Measurements from ENCODE around the gene CNOT10.

The CNOT10 gene

DNA sequence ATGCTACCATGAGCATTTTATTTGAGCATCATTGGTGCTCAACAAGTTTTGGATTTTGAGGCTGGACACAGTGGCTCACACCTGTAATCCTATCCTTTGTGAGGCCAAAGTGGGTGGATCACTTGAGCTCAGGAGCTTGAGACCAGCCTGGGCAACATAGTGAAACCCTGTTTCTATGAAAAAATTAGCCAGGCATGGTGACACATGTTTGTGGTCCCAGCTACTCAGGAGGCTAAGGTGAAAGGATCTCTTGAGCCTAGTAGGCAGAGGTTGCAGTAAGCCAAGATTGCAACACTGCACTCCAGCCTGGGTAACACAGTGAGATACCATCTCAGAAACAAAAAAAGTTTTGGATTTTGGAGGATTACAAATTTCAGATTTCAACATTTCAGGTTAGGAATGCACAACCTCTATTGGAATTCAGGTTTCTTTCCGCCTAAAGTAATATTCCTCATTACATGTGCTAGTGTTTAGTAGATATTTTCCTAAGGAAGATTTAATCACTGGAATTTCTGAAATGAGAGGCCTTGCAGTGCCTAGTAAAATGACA, 27.6 kb downstream of the CNOT10 start:
- H3K36me3 ChIP-seq (ENCODE audit: control insufficient read depth in 1 of 2, insufficient read depth in 2 of 2, low read depth in 1 of 2, low read length in 2 of 2): peaks cover 4 to 66% of the 10 kb centered on the region in 2 experiments
- H3K9me3 ChIP-seq (ENCODE audit: control insufficient read depth, low read length): no peaks in the 10 kb centered on the region
- H3K9ac ChIP-seq (ENCODE audit: low read length): no peak overlapping the region
- H2BK120ac ChIP-seq (ENCODE audit: low read depth, low read length): no peak overlapping the region
- H2AK5ac ChIP-seq (ENCODE audit: low read length, severe bottlenecking): no peak overlapping the region
- no CpG with 5 or more reads among the region's 1 CpG for WGBS
- H3K4ac ChIP-seq (ENCODE audit: low read depth in 1 of 2, low read length in 2 of 2): no peak overlapping the region
- H3K4me2 ChIP-seq (ENCODE audit: low read length, poor library complexity, severe bottlenecking): no peak overlapping the region
- H3K4me3 ChIP-seq (ENCODE audit: insufficient read depth in 1 of 2, low read depth in 1 of 2, low read length in 2 of 2): no peak overlapping the region
- peaks cover 16% of the 10 kb centered on the region for H3K79me1 ChIP-seq (replicated peaks; ENCODE audit: low read length, poor library complexity, severe bottlenecking)
- no peak overlapping the region for H2AFZ ChIP-seq (ENCODE audit: low read depth, low read length)
- no peaks in the 10 kb centered on the region for H3K27me3 ChIP-seq (ENCODE audit: control insufficient read depth in 1 of 2, insufficient read depth in 1 of 2, low read length in 2 of 2)
- H2BK12ac ChIP-seq (ENCODE audit: low read length in 2 of 2): no peak overlapping the region
- H3K27ac ChIP-seq (ENCODE audit: low read length, poor library complexity, severe bottlenecking): no peak overlapping the region
- H2BK5ac ChIP-seq (ENCODE audit: low read depth, low read length, poor library complexity, severe bottlenecking): no peak overlapping the region
- H3K4me1 ChIP-seq (ENCODE audit: control insufficient read depth, insufficient read depth, low read depth, low read length): no peaks in the 10 kb centered on the region
- no peak overlapping the region for H3K23ac ChIP-seq (ENCODE audit: low read length in 2 of 2)
- no peak overlapping the region for H4K91ac ChIP-seq (ENCODE audit: low read length)
- H3K14ac ChIP-seq (ENCODE audit: low read length in 2 of 2): no peak overlapping the region
- no peak overlapping the region for H3K18ac ChIP-seq (ENCODE audit: low read depth in 1 of 2, low read length in 2 of 2)
- no peak overlapping the region for H4K8ac ChIP-seq (ENCODE audit: low read length)
- no peak for DNase-seq
- H2BK15ac ChIP-seq (ENCODE audit: low read depth, poor library complexity, severe bottlenecking): no peak overlapping the region

DNA sequence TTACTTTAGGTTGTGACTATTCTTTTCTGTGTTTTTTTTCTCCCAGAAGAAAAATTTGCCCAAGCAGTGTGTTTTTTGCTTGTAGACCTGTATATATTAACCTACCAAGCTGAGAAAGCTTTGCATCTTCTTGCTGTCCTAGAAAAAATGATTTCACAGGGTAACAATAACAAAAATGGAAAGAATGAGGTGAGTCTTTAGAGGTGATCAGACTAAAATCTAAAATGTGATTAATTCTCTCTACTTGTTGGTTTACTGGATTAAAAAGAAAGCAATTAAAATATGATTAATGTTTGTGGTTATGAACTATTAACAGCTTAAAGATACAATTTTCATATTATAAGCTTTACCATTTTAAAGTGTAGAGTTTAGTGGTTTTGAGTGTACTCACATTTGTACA, 28.2 kb downstream of the CNOT10 start:
- DNase-seq: no peak
- H3K79me1 ChIP-seq (replicated peaks; ENCODE audit: low read length, poor library complexity, severe bottlenecking): peaks cover 13% of the 10 kb centered on the region
- H3K27ac ChIP-seq (ENCODE audit: low read length, poor library complexity, severe bottlenecking): no peak overlapping the region
- H3K9ac ChIP-seq (ENCODE audit: low read length): no peak overlapping the region
- peaks cover 4 to 70% of the 10 kb centered on the region in 2 experiments for H3K36me3 ChIP-seq (ENCODE audit: control insufficient read depth in 1 of 2, insufficient read depth in 2 of 2, low read depth in 1 of 2, low read length in 2 of 2)
- no peak overlapping the region for H4K91ac ChIP-seq (ENCODE audit: low read length)
- no peak overlapping the region for H3K4ac ChIP-seq (ENCODE audit: low read depth in 1 of 2, low read length in 2 of 2)
- H3K4me2 ChIP-seq (ENCODE audit: low read length, poor library complexity, severe bottlenecking): no peak overlapping the region
- H2BK12ac ChIP-seq (ENCODE audit: low read length in 2 of 2): no peak overlapping the region
- no peak overlapping the region for H4K8ac ChIP-seq (ENCODE audit: low read length)
- no peak overlapping the region for H2BK15ac ChIP-seq (ENCODE audit: low read depth, poor library complexity, severe bottlenecking)
- H3K18ac ChIP-seq (ENCODE audit: low read depth in 1 of 2, low read length in 2 of 2): no peak overlapping the region
- H2BK120ac ChIP-seq (ENCODE audit: low read depth, low read length): no peak overlapping the region
- no peak overlapping the region for H2BK5ac ChIP-seq (ENCODE audit: low read depth, low read length, poor library complexity, severe bottlenecking)
- H3K23ac ChIP-seq (ENCODE audit: low read length in 2 of 2): no peak overlapping the region
- H3K14ac ChIP-seq (ENCODE audit: low read length in 2 of 2): no peak overlapping the region
- H3K4me1 ChIP-seq (ENCODE audit: control insufficient read depth, insufficient read depth, low read depth, low read length): no peaks in the 10 kb centered on the region
- H3K9me3 ChIP-seq (ENCODE audit: control insufficient read depth, low read length): no peaks in the 10 kb centered on the region
- H3K4me3 ChIP-seq (ENCODE audit: insufficient read depth in 1 of 2, low read depth in 1 of 2, low read length in 2 of 2): no peak overlapping the region
- H2AFZ ChIP-seq (ENCODE audit: low read depth, low read length): no peak overlapping the region
- H2AK5ac ChIP-seq (ENCODE audit: low read length, severe bottlenecking): no peak overlapping the region
- H3K27me3 ChIP-seq (ENCODE audit: control insufficient read depth in 1 of 2, insufficient read depth in 1 of 2, low read length in 2 of 2): no peaks in the 10 kb centered on the region

DNA sequence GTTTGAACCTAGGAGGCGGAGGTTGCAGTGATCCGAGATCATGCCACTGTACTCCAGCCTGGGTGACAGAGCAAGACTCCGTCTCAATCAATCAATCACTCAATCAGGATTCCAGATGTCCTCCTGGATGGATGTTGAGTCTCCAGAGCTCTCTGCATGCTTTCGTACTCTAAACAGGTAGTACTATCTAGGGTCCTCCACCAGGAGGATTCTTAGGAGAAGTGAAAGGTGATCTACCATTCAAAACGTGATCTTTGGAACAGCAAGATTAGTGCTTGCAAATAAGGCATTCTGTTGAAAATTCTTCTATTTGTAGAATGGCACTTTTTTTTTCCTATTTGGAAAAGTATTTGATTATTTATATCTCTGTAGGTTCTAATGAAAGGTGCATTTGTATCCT, 34.3 kb downstream of the CNOT10 start:
- Histone ChIP-seq H2BK12ac (ENCODE audit: low read length in 2 of 2) (no peak overlapping the region), H3K4ac (ENCODE audit: low read depth in 1 of 2, low read length in 2 of 2) (no peak overlapping the region), H3K27me3 (ENCODE audit: control insufficient read depth in 1 of 2, insufficient read depth in 1 of 2, low read length in 2 of 2) (no peaks in the 10 kb centered on the region), H4K91ac (ENCODE audit: low read length) (no peak overlapping the region), H3K4me2 (ENCODE audit: low read length, poor library complexity, severe bottlenecking) (no peak overlapping the region), H4K8ac (ENCODE audit: low read length) (no peak overlapping the region), H2BK15ac (ENCODE audit: low read depth, poor library complexity, severe bottlenecking) (no peak overlapping the region), H3K9ac (ENCODE audit: low read length) (no peak overlapping the region), H2AK5ac (ENCODE audit: low read length, severe bottlenecking) (no peak overlapping the region), H2AFZ (ENCODE audit: low read depth, low read length) (no peak overlapping the region), H2BK120ac (ENCODE audit: low read depth, low read length) (no peak overlapping the region), H3K14ac (ENCODE audit: low read length in 2 of 2) (no peak overlapping the region), H3K18ac (ENCODE audit: low read depth in 1 of 2, low read length in 2 of 2) (no peak overlapping the region), H3K79me1 (replicated peaks; ENCODE audit: low read length, poor library complexity, severe bottlenecking) (peaks cover 3% of the 10 kb centered on the region), H3K4me1 (ENCODE audit: control insufficient read depth, insufficient read depth, low read depth, low read length) (no peaks in the 10 kb centered on the region), H3K4me3 (ENCODE audit: insufficient read depth in 1 of 2, low read depth in 1 of 2, low read length in 2 of 2) (no peak overlapping the region), H2BK5ac (ENCODE audit: low read depth, low read length, poor library complexity, severe bottlenecking) (no peak overlapping the region), H3K9me3 (ENCODE audit: control insufficient read depth, low read length) (no peaks in the 10 kb centered on the region), H3K27ac (ENCODE audit: low read length, poor library complexity, severe bottlenecking) (no peak overlapping the region), H3K23ac (ENCODE audit: low read length in 2 of 2) (no peak overlapping the region), H3K36me3 (ENCODE audit: control insufficient read depth in 1 of 2, insufficient read depth in 2 of 2, low read depth in 1 of 2, low read length in 2 of 2) (peaks cover 10 to 35% of the 10 kb centered on the region in 2 experiments)
- WGBS: 93% methylated on average over 5 of the region's 5 CpGs
- no peak for DNase-seq

DNA sequence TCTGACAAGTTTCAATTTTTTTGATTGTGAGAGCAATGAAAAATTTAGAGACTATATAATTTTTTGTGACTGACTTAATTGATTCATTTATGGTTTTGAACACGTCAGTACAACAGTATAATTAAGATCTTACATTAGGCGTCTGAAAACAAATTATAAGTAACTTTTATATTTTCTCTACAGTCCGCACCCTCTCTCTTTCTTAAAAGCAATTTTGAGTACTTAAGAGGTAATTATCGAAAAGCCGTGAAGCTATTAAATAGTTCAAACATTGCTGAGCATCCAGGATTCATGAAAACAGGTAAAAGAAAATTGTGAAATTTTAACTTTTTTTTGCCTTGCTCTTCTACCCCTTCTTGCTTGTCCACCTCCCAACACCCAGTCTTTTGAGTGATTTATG, 34.9 kb downstream of the CNOT10 start:
- Histone ChIP-seq H2BK15ac (ENCODE audit: low read depth, poor library complexity, severe bottlenecking) (no peak overlapping the region), H2AK5ac (ENCODE audit: low read length, severe bottlenecking) (no peak overlapping the region), H3K79me1 (replicated peaks; ENCODE audit: low read length, poor library complexity, severe bottlenecking) (peaks cover 3% of the 10 kb centered on the region), H3K27me3 (ENCODE audit: control insufficient read depth in 1 of 2, insufficient read depth in 1 of 2, low read length in 2 of 2) (no peaks in the 10 kb centered on the region), H3K18ac (ENCODE audit: low read depth in 1 of 2, low read length in 2 of 2) (no peak overlapping the region), H2BK5ac (ENCODE audit: low read depth, low read length, poor library complexity, severe bottlenecking) (no peak overlapping the region), H3K9me3 (ENCODE audit: control insufficient read depth, low read length) (no peaks in the 10 kb centered on the region), H3K23ac (ENCODE audit: low read length in 2 of 2) (no peak overlapping the region), H3K36me3 (ENCODE audit: control insufficient read depth in 1 of 2, insufficient read depth in 2 of 2, low read depth in 1 of 2, low read length in 2 of 2) (peaks cover 10 to 31% of the 10 kb centered on the region in 2 experiments), H3K9ac (ENCODE audit: low read length) (no peak overlapping the region), H4K8ac (ENCODE audit: low read length) (no peak overlapping the region), H3K4me1 (ENCODE audit: control insufficient read depth, insufficient read depth, low read depth, low read length) (no peaks in the 10 kb centered on the region), H4K91ac (ENCODE audit: low read length) (no peak overlapping the region), H3K4ac (ENCODE audit: low read depth in 1 of 2, low read length in 2 of 2) (no peak overlapping the region), H2BK12ac (ENCODE audit: low read length in 2 of 2) (no peak overlapping the region), H3K27ac (ENCODE audit: low read length, poor library complexity, severe bottlenecking) (no peak overlapping the region), H3K14ac (ENCODE audit: low read length in 2 of 2) (no peak overlapping the region), H2BK120ac (ENCODE audit: low read depth, low read length) (no peak overlapping the region), H3K4me3 (ENCODE audit: insufficient read depth in 1 of 2, low read depth in 1 of 2, low read length in 2 of 2) (no peak overlapping the region), H2AFZ (ENCODE audit: low read depth, low read length) (no peak overlapping the region), H3K4me2 (ENCODE audit: low read length, poor library complexity, severe bottlenecking) (no peak overlapping the region)
- no CpG with 5 or more reads among the region's 5 CpGs for WGBS
- no peak for DNase-seq
